ENCODE data around the gene TAS2R50.

TAS2R50 gene

GRCh38 chr12:10943167-10943566 lies 43.5 kb downstream of the TAS2R50 start:
- DNase-seq, result no peak

- no peak for DNase-seq
These were observed 44.6 kb downstream of the TAS2R50 start for GRCh38 chr12:10941916-10942607.

GRCh38 chr12:10941369-10941768 lies 45.3 kb downstream of the TAS2R50 start:
- DNase-seq, result no peak

- no peak for DNase-seq
These were observed 46.3 kb downstream of the TAS2R50 start for GRCh38 chr12:10940389-10940788.

- DNase-seq, result no peak
These were observed 47.5 kb downstream of the TAS2R50 start, which contains the start of gene TAS2R14 for GRCh38 chr12:10939163-10939562. Gene TAS2R14 (minus strand): TSS chr12:10939263. CDS start chr12:10939207, 56 bp downstream.

GRCh38 chr12:10936506-10936905 lies 50.2 kb downstream of the TAS2R50 start:
- no peak for DNase-seq
